GM21717 (cell line): ENCODE measurements around the gene ITPR2.
A peak's percentile ranks its signal among the peaks of the same experiment; 100 is the strongest.

Source experiments
- ATAC-seq: cut with Tn5 transposase; IDR thresholded peaks from one replicate; pipeline ENCODE4 v1.9.1; 2021; ENCODE audit warnings: mild to moderate bottlenecking, moderate library complexity; ENCODE audit not compliant: unreplicated experiment

The ITPR2 gene

DNA sequence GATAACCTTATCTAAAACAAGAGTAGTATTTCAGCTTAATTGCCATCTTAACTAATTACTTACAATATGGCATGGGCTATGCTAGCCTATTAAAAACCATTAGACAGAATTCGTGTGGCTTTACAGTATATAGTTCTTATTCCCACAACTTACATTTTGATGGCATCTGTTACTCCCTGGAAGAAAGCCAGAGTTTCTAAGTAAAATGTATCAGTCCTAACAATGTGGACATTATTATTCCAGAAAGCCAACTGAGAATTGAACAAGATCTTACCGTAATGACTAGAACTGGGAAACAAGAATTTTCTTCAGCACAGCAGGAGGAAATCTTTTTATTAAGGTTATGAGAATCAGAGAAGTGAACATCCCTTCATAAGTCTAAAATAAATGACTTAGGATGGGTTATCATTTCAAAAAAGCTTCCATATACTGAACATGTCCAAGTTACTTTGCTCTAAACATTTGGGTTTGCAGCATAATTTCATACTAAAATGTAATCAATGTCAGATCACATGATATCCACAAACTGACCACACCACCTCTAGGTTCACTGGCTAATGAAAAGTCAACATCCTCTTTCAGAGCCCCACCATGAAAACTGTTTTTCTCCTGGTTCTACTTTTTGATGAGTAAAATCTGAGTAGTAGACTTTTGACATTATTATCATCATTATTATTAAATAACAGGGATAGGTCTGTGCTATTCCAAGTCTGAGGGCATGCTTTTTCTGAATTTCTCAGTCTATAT, 457.9 kb downstream of the ITPR2 start:
- no peak for ATAC-seq

DNA sequence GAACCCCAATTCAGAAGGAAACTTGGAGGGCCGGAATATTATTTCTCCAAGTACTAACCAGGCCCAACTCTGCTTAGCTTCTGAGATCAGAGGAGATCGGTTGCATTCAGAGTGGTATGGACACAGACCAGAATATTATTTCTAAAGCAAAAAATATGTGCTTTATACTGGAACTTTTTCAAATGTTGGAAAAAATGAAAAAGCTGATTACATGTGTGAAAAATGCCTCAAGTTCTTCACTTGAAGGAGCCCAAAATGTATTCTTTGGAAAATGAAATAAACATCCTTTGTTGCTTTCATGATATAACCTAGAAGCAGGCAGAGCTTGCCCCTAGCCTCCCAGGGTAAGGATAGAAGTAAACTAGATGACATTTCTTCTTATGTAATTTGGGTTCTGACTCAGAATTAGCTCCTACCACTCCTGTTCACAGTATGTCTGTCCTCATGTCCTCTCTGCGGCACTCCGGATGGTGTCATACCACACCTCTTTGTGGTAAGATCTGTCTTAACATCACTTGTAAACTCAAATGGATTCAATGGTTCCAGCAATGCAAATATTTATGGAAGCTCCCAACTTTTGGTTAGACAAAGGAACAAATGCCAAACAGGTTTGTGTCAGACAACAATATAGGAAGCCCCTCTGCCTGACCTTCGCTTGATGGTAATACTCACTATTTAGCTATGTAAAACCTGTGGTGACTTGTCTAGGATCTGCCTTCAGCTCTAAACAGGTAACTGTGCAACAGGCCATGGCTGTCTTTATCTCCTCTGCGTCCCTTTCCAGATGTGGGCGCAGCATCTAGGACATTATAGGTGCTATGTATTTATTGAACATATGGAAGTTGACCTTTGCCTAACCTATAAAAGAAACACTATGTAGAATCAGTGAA, 459.1 kb downstream of the ITPR2 start:
- no peak for ATAC-seq

DNA sequence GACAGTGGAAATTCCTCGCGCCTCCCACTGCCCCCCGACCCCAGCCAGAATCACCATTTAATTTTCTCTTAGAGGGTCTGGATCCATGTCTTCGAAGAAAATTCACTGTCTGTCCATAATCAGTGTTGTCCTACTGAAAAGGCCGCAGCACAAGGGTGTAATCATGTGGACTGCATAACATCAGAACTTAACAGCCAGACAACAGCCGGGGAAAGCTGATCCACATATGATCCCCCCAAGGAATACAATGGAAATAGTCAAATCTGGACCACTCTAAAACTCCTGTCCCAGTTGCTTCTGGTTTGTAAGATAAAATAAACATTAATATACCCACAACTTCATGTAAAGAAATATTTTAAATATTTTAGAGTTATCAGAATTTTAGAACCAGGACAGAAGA, 460.1 kb downstream of the ITPR2 start:
- ATAC-seq: no peak

DNA sequence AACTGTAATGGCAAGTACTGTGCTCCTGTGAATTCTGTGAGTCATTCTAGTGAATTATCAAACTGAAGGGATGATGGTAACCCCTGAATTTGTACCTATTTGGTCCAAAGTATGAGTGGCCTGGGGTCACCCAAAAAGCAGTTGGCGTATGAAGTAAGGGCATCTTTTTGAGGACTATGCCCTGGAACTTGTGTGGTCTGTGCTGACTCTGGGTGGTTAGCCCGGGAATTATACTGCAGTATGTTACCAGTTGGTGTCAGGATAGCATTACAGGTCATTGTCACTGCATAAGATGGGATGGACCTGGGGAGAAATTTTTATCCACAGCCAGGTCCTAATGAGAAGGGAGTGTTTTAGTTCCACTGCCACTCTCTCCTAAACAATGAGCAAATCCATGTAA, 462.9 kb downstream of the ITPR2 start:
- ATAC-seq: no peak

DNA sequence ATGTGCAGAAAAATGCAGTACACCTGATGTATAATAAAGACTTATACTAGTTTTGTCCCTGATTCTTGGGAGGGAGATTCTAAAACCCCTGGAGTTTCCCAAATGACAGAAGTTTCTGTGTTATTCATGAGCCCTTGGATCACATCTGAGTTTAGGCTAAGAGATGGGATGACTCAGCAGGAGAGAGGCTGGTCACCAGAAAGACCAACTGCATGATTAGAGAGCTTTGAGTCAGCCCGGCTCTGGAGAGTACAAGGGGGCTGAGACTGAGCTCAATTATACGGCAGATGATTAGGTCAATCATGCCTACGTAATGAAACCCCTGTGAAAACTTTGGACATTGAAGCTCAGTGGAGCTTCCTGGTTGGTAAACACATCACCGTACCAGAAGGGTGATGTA, 463.4 kb downstream of the ITPR2 start:
- ATAC-seq: no peak

DNA sequence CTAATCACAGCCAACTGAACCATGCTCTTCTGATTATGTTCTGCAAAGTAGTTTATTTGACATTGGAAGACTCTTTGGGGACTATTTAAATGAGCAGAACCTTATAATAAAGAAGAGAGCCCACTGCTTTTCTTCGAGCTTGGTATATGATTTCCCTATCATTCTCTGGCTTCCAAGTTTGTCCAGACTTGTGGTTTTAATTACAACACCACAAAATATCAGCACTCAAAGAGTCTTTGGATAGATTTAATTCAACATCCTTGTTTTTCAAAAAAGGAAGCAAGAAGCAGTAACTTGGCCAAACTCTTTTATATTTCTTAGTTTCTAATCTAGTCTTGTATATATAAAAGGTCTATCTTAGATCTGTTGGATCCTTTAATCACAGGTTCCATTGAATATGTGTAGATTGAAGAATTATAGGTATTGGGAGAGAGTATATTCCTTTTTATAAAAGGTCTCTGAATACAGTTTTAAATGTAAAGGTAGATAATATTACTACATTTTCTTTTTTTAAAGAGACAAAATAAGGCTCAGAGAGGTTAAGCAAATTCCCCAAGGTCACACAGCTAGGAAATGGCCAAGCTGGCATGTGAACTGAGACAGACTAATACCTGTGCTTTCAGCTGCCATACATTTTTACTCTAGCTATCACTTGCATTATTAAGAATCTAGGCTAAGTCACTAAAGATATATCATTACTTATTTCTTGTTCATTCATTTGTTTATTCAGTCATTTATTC, 464.8 kb downstream of the ITPR2 start:
- no peak for ATAC-seq

DNA sequence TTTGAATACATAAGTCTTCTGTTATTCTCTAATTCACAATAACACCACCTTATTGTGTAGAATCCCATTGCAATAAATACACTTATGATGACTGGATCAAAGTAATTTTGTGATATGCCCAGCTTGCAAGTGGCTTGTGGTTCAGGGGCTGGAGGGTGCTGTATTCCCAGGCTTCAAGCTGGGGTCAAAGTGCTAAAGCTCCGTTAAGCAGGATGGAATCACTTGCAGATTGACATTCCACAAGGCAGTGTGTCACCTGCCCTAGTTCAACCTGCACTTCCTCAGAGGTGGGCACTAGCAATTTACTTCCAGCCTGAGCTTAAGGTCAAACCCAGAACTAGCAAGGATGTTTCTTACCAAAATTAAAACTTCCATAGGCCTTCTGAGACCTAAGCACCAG, 471.0 kb downstream of the ITPR2 start:
- ATAC-seq: no peak

DNA sequence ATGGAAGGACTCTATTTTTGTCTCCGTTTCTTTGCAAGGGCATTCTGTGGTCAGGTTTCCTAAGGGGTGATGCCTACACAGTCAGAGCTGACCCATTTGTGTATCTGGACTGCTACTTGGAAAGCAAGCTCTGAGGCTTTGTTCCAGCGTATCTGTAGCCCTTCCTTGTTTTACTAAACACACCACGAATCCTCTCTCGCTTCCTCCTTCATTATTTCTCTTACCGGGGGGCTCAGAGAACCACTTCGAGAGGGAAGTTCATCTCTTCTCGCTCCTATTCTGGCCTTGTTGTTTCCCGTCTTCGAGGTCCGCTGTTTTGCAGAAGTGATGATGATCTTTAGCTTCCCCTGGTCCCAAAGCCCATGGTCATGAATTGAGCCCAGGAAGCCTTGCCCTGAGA, 472.9 kb downstream of the ITPR2 start:
- ATAC-seq: no peak

DNA sequence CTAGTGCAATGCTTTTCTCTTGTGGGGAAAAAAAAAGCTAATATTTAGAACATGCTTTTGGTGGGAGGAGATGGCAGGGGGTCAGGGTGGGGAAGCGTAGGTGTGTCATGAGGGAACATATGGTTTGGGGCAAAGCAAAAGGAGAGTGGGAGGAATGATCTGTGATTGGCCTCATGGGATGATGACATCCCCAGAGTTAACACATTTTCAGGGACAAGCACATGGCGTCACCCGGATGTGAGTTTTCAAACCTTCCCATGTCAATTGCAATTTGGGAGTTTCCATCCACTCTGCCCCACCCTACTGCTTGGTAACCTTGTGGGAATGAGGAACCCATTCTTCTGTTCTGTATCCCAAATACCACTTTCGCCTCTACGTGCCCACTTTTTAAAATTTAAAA, 473.4 kb downstream of the ITPR2 start:
- no peak for ATAC-seq

DNA sequence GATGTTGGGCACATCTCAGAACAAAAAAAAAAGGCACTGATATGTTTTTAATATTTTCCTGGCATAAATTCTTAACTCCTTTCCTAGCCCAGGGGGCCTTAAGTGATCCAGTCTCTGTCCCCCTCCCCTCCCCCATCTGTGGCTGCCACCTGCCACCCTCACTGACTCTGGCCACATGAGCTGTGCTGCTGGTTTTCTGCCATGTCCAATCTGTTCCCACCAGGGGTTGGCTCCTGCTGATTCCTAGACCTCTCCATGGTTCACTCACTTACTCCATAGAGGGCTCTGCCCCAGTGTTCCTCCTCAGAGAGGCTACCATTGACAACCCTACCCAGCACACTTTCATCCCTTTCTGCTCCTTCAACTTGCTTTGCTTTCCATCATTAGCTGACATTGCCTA, 474.3 kb downstream of the ITPR2 start:
- no peak for ATAC-seq

DNA sequence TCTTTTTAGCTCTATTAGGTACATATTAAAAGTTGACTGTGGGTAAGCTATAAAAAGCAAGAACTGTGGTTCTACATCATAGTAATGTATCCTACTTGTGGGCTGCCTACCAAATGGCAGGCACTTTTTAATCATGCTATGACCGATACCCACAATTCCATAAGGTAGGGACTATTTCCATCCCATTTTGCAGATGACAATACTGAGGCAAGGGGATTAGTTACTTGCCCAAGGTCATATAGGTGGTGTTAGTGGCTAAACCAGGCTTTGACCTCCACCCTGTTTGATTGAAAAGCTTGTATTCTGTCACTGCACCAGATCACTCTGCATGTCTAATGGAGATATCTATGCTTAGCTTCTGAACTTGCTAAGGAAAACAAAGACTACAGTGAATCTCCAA, 485.7 kb downstream of the ITPR2 start:
- no peak for ATAC-seq

DNA sequence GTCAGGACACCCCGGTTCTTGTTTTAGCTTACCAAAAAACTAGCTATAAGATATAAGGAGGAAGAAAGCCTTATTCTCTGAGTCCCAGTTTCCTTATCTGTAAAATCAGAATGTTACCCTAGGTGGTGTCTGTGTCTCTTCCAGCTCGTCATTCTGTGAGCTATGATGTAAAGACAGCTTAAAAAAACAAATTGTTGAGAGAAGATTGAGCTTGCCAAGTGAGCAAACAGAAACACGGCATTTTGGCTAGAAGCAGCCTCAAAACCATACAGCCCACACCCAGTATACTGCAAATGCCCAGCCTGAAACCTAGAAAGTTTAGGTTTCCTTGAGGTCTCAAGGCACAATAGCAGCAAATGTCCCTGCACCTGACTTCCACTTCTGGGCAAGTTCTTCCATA, 486.3 kb downstream of the ITPR2 start:
- no peak for ATAC-seq

DNA sequence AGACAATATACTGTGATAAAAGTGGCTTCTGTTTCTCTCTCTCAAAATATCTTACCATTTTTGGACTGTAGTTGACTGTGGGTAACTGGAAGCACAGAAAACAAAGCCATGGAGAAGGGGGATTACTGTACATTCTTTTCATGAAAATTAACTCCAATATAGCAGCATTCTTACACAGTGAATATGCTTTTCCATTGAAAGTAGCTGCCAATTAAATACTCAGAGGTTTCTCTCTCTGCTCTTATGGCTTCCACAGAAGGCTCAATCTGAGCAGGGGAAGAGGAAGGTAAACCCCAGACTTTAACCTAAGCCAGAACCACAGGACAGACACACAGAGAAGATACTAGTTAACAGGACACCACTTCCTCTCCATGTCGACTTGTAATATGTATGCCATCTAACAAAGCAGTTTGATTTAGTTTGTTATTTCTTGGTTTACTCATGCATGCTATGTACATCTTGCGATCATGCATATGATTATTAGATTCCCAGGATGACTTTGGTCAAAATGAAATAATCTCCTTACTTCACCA, 487.5 kb downstream of the ITPR2 start:
- no peak for ATAC-seq

DNA sequence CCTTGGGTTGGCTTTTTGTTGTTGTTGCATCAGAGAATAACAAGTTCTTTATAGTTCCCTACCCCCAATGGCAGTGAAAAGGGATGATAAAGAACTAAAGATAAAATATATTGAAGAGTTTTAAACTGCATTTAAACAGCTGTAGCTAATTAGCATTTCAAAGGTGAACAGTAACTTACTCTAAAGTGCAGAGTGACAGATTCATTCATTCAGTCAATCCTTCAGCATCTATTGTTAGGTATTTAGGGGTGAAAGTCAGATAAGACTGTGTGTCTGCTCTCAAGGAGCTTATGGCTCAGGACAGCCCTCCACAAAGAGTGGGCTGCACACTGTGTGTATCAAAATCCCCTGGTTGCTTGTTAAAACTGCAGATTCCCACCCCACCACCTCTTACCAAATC, 491.5 kb downstream of the ITPR2 start:
- no peak for ATAC-seq

DNA sequence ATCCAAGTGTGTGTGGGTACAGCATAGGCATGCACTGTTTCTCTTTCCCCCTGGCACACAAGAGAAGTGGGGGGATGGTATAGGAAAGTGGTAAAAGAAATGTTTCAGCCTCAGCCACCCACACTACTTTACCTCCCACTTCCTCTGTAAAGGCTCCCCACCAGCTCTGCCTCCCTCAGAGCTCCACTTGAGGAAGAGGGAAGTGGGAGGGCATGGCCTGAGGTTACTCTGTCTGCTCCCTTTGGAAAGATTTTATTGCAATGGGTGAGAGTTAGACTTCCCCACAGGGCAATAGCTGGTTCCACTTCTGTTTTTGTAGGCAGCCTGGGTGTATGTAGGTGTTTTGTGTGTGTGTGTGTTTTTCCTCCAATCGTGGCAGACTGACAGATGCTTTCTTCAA, 492.3 kb downstream of the ITPR2 start:
- peak; percentile 72 for ATAC-seq

DNA sequence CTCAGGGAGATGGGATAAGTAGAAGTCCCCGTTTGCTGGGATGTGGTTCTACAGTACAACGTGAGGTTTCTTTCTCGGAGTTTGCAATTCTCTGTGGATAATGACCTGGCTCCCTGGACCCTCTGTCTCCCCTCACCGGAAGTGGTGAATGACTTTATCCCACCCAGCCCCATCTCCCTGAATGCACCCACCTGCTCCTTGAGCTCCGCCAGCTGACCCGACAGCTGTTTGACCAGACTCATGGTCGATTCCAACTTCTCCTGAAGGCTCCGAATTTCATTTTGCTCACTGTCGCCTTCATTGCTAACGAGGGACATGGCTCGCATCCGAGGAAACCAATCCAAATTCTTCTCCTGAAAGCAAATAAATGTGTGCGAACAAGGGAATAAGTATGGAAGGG, 493.0 kb downstream of the ITPR2 start:
- no peak for ATAC-seq

DNA sequence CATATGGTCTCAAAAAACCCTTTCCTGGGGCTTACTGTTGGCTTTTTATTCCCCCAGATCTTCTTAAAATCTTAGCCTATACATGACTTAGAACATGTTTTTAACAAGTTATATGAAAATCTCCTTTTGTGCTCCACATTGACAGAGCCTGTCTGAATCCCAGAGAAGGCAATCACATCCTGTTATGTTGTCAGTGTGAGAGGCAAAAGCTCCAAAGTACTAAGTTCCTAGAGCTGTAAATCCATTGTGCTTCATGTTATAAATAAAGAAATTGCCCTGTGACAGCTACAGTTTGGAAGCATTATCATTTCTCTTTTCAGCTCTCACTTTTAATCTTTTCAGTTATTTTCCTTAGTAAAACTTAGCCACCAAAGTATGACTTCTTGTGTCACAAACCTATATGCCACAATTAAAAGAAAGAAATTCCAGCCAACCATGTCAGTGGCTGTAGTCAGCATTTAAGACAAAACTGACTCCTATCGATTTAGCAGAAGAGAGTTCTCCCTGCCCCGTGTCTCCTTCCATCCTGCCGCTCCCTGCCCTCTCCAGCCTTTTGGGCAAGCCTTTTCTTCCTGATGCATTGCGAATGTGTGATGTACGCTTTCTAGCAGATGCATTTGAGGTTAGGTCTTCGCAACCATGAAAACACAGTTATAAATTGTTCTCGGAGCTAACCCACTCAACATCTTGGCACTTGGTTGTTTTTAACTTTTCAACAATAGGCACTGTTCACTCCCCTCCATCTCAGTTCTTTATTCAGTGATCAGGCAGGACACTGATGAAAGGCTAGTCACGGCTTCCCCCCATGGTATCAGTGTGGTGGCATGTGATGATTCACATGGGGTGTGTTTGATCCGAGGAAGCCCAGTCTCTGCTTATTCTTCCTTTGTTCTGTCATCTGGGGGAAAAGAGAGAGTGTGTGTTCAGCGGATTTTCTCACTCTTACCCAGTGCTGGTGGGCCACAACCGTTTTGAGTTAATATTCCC, 494.1 kb downstream of the ITPR2 start:
- ATAC-seq: no peak

DNA sequence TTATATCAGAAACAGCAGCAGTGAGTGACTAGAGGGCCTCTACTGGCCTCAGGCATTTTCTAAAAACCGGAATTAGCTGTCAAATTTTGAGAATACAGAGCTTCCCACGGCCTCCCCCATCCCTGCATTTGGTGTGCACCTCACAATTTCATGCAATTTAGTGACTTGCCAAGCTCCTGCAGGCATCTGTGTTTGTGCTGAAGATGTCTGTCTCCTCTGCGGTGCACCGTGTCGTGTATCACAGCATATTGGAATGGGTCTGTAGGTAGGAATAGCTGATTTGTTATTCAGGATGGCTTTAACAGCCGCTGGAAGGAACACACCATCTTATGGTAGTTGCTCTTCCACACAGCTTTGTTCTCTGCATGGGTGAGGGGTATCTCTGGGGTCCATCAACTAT, 497.3 kb downstream of the ITPR2 start:
- no peak for ATAC-seq

DNA sequence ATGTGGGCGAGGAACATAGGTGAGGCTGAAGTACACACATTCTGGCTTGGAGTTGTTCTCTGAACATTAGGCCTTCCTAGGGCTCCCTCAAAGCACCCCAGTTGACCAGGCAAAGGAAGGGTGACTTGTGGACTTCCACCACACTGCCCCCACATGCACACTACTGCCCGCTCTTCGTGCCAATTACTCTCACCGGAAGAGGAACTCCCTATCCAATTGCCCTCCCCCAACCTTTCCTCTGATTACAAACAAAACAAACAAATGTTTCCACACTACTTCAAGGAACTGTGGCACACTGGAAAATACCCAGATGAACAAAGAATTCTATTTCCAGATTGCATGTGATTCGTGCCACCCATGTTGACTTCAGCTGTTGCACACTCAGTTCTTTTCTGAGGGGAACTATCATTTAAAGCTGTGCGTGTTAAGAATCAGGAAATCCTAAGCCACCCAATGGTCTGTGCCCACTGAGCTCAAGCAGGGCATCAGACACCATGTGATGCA, 498.3 kb downstream of the ITPR2 start:
- ATAC-seq: no peak

DNA sequence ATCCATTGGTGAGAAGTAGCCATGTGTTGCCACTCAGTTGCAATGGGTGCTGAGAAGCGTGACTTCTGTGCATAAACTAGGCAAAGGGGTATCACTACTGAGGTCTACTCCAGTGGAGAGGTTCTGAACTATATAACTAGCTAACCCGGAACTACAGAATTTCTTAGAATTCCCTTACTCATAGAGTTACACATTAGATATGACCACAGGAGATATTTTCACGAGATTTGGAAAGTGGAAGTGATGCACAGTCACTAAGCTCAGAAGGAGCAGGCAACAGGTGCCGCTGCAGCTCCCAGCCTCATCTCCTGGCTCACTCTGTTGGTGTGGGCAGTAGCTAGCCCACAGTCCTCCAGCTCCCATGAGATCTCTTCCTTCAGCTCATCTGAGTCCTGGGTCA, 501.0 kb downstream of the ITPR2 start:
- no peak for ATAC-seq
